HG02678 (cell line): Measurements from ENCODE around the gene C7orf25.
A peak's percentile ranks its signal among the peaks of the same experiment; 100 is the strongest.

ENCODE experiments used
- ATAC-seq: cut with Tn5 transposase; IDR thresholded peaks from one replicate; pipeline ENCODE4 v1.9.1; 2021; ENCODE audit warnings: mild to moderate bottlenecking, moderate library complexity; ENCODE audit not compliant: unreplicated experiment

C7orf25 gene

GRCh38 chr7:42911454-42912447 is at the start of gene C7orf25:
Gene C7orf25 (minus strand): TSS chr7:42912070. CDS start chr7:42910900, 1,170 bp downstream.
- ATAC-seq: peak; percentile 91

GRCh38 chr7:42961170-42961569 is 49.3 kb upstream of the C7orf25 start:
- no peak for ATAC-seq

- ATAC-seq: peak; percentile 53
These were observed 48.9 kb upstream of the C7orf25 start for GRCh38 chr7:42960762-42961161.

- ATAC-seq: no peak
These were observed 47.7 kb upstream of the C7orf25 start for GRCh38 chr7:42959549-42959948.

GRCh38 chr7:42956062-42956461 is 44.2 kb upstream of the C7orf25 start:
- ATAC-seq: no peak

- no peak for ATAC-seq
These were observed 42.1 kb upstream of the C7orf25 start for GRCh38 chr7:42953994-42954393.

GRCh38 chr7:42952328-42952727 is 40.5 kb upstream of the C7orf25 start:
- ATAC-seq: no peak

GRCh38 chr7:42950417-42950816 is 38.5 kb upstream of the C7orf25 start:
- no peak for ATAC-seq

GRCh38 chr7:42947521-42947920 is 35.7 kb upstream of the C7orf25 start:
- no peak for ATAC-seq

- no peak for ATAC-seq
These were observed 34.7 kb upstream of the C7orf25 start for GRCh38 chr7:42946627-42946950.

- ATAC-seq: peak; percentile 73
These were observed 34.2 kb upstream of the C7orf25 start for GRCh38 chr7:42945821-42946626.

GRCh38 chr7:42940985-42941847 is 29.3 kb upstream of the C7orf25 start:
- ATAC-seq: peak; percentile 39

- ATAC-seq: peak; percentile 39
These were observed 27.8 kb upstream of the C7orf25 start for GRCh38 chr7:42939457-42940240.

GRCh38 chr7:42935861-42936260 is 24.0 kb upstream of the C7orf25 start:
- ATAC-seq: no peak

GRCh38 chr7:42934291-42934690 is 22.4 kb upstream of the C7orf25 start:
- no peak for ATAC-seq

GRCh38 chr7:42932811-42933591 is 21.1 kb upstream of the C7orf25 start:
- no peak for ATAC-seq

GRCh38 chr7:42931834-42932651 is 20.2 kb upstream of the C7orf25 start, which contains the start of the genes MRPL32 and PSMA2:
Gene MRPL32 (plus strand): TSS chr7:42932376. CDS start chr7:42932387, 11 bp downstream.
Gene PSMA2 (minus strand): TSS chr7:42932174. CDS start chr7:42932158, 16 bp downstream.
- ATAC-seq: peak; percentile 100

GRCh38 chr7:42931447-42931833 is 19.6 kb upstream of the C7orf25 start:
- ATAC-seq: no peak
